Nephron (organoid): Measurements from ENCODE around the gene ATP13A2.

ENCODE experiments used
- H3K27ac Mint-ChIP-seq, 3 experiments: 2 replicates each; pipeline ENCODE4 v1.8.0; 2020; ENCODE audit warnings: mixed read lengths in 3 of 3, mild to moderate bottlenecking in 2 of 3, moderate library complexity in 1 of 3
- H3K27me3 Mint-ChIP-seq: 2 replicates; pipeline ENCODE4 v1.8.0; 2021; ENCODE audit warnings: low read depth, mild to moderate bottlenecking, moderate library complexity, mixed read lengths
- H3K36me3 Mint-ChIP-seq: 2 replicates; pipeline ENCODE4 v1.8.0; 2020; ENCODE audit warnings: low read depth, mixed read lengths
- H3K4me1 Mint-ChIP-seq: 2 replicates; pipeline ENCODE4 v1.8.0; 2020; ENCODE audit warnings: mixed read lengths
- H3K4me3 Mint-ChIP-seq, 3 experiments: 2 replicates each; pipeline ENCODE4 v1.8.0; 2020; ENCODE audit warnings: mild to moderate bottlenecking in 3 of 3, mixed read lengths in 3 of 3, moderate library complexity in 2 of 3
- H3K9me3 Mint-ChIP-seq: 2 replicates; pipeline ENCODE4 v1.8.0; 2020; ENCODE audit warnings: mixed read lengths
- TF ChIP-seq, protein P1 (sequence below), 3 experiments: fragments of 200-600 bp; sonication (generic); IDR thresholded peaks; one replicate each; pipeline ENCODE4 v1.5.0; 2021; ENCODE audit warnings: antibody characterized with exemption in 3 of 3; ENCODE audit not compliant: unreplicated experiment in 3 of 3

Gene ATP13A2

DNA sequence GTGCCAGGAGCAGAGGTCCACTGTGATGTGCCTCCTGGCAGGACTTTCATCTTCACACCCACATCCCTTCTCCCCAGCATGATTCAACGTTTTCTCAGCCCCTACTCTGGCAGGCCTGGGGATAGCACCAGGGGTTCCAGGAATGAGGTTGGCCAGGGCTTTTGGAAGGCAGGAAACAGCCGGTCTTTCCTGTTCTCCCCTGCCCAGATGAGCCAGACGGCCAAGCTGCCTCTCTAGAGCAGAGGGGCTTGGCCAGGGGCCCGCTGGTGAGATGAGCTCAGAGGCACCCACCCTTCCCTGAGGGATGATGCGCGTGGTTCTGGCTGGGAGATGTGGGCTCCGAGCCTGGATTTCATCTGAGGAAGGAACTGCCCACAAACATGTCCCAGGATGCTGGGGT, 27.0 kb downstream of the ATP13A2 start:
- peaks cover 28% of the 10 kb centered on the region for H3K4me1 Mint-ChIP-seq
- no peaks in the 10 kb centered on the region for H3K9me3 Mint-ChIP-seq

DNA sequence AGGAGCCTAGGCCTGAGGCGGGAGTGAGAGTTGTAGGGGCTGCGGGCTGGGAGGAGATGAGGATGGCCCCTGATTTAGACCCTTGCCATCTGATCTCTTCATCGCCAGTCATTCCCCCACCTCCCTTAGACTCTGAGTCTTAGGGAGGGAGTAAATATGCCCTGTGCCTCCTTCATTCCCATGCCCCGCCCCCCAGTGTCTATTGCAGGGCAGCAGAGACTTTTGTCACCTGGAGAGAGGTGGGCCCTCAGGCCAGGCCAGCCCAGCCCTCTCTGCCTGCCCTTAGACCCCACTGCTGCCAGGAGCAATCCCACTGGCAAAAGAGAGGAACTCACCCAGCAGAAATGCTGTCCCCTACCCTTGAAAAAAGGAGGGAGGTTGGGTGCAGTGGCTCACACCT, 28.1 kb downstream of the ATP13A2 start:
- peak overlapping the region; percentile 79 to 92 (median 84) for H3K27ac Mint-ChIP-seq
- H3K9me3 Mint-ChIP-seq: no peaks in the 10 kb centered on the region
- TF ChIP-seq, protein P1, sequence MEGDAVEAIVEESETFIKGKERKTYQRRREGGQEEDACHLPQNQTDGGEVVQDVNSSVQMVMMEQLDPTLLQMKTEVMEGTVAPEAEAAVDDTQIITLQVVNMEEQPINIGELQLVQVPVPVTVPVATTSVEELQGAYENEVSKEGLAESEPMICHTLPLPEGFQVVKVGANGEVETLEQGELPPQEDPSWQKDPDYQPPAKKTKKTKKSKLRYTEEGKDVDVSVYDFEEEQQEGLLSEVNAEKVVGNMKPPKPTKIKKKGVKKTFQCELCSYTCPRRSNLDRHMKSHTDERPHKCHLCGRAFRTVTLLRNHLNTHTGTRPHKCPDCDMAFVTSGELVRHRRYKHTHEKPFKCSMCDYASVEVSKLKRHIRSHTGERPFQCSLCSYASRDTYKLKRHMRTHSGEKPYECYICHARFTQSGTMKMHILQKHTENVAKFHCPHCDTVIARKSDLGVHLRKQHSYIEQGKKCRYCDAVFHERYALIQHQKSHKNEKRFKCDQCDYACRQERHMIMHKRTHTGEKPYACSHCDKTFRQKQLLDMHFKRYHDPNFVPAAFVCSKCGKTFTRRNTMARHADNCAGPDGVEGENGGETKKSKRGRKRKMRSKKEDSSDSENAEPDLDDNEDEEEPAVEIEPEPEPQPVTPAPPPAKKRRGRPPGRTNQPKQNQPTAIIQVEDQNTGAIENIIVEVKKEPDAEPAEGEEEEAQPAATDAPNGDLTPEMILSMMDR (IDR thresholded peaks at IDR 0.05; ENCODE audit: unreplicated experiment in 3 of 3): no peak
- H3K4me3 Mint-ChIP-seq: peak overlapping the region; percentile 68 to 77 (median 73)
- H3K4me1 Mint-ChIP-seq: peaks cover 28% of the 10 kb centered on the region
- no peaks in the 10 kb centered on the region for H3K36me3 Mint-ChIP-seq
- H3K27me3 Mint-ChIP-seq: peaks cover 13% of the 10 kb centered on the region

More for the DNA sequence above, 27.0 kb downstream of the ATP13A2 start:
- Mint-ChIP-seq H3K27ac (peak overlapping the region in 2 of 3 experiments; percentile 55 to 89), H3K36me3 (no peaks in the 10 kb centered on the region), H3K27me3 (peaks cover 13% of the 10 kb centered on the region), H3K4me3 (peak overlapping the region in 1 of 3 experiments; percentile 62)
- TF ChIP-seq, protein P1 (IDR thresholded peaks at IDR 0.05; ENCODE audit: unreplicated experiment in 3 of 3): no peak

DNA sequence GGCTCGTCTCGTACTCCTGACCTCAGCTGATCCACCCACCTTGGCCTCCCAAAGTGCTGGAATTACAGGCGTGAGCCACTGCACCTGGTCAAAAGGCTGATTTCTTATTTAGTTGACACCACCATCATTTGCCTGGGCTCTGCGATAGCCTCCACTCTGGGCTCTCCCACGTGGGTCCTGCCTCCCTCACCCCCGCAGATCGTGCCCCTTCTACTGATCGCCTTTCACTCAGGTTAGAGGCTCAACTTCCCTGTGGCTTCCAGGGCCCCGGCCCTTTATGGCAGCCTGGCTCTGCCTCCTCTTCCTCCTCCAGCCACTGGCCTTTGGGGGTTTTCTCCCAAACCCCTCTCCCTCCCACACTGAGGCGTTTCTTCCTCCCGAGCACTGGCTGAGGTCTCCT, 28.8 kb downstream of the ATP13A2 start:
- Mint-ChIP-seq H3K4me3 (peak overlapping the region; percentile 68 to 77 (median 73)), H3K9me3 (no peaks in the 10 kb centered on the region), H3K4me1 (peaks cover 30% of the 10 kb centered on the region), H3K27me3 (peaks cover 13% of the 10 kb centered on the region), H3K27ac (peak overlapping the region; percentile 79 to 92 (median 84)), H3K36me3 (no peaks in the 10 kb centered on the region)
- TF ChIP-seq, protein P1 (IDR thresholded peaks at IDR 0.05; ENCODE audit: unreplicated experiment in 3 of 3): no peak

DNA sequence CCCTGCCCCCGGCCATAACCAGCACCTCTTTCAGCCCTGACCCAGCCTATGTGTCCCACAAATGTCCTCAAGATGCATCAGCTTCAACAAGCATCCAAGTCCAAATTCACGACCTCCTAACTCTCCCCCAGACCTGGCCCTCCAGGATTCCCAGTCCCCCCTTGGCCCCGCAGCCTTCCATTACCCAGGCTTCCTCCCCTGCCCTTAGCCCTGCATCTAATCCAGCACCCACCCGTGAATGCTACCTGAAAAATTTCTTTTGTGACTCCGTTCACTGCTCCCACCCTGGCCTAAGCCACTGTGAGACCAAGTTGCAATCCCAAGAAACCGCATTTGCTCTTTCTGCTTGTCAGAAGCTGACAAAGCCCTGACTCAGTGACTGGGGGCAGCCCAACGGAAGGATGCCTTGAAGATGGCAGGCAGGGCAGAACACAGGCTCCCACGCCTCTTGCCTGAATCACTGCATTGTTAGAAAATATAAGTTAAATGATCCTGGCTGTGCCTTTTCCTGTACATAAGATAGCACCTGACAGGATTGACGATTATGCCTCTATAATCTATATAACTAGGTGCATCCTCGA, 30.4 kb downstream of the ATP13A2 start:
- H3K27me3 Mint-ChIP-seq: peaks cover 13% of the 10 kb centered on the region
- peak overlapping the region; percentile 88 to 98 (median 92) for H3K27ac Mint-ChIP-seq
- TF ChIP-seq, protein P1 (IDR thresholded peaks at IDR 0.05; ENCODE audit: unreplicated experiment in 3 of 3): no peak
- peaks cover 42% of the 10 kb centered on the region for H3K4me1 Mint-ChIP-seq
- no peaks in the 10 kb centered on the region for H3K9me3 Mint-ChIP-seq
- peaks cover 4% of the 10 kb centered on the region for H3K36me3 Mint-ChIP-seq
- H3K4me3 Mint-ChIP-seq: peak overlapping the region; percentile 93

DNA sequence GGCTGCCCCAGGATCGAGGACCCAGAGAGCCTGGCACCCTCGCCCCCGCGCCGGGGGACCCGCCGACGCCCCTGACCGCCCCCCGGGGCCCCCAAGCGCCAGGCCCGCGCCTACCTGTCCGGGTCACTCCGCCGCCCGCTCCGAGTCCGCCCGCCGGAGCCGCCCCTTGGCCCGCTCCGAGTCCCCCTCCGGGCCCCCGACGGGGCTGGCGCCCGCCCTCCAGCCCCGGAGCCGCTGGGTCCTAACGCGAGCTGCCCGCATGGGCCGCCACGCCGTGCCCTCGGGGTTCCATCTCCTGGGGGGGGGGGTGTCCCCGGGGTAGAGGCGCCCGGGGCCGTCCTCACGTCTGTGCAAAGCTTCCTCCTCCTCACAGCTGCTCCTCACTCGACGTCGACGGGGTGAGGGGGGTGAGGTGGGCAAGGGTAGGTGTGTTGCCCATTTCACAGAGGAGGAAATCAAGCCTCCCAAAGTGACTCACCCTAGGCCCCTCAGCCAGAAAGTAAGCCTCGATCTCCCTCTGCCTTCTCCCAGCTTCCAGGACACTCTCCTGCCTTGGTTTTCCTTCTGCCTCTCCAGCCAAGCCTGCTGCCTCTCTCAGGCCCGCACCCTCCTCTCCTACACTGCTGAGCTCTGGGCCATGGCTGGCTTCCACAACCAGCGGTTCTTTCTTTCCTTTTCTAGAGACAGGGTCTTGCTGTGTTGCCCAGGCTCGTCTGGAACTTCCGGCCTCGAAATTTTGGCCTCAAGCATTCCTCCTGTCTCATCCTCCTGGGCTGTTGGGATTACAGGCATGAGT, 31.1 kb downstream of the ATP13A2 start, which contains the start of gene MFAP2:
Gene MFAP2 (minus strand): TSS at position 148 of the 796 bp plus-strand sequence. CDS start 2,347 bp downstream, outside the sequence.
- peak within 1 kb of the TSS; percentile 93 for H3K4me3 Mint-ChIP-seq
- H3K27ac Mint-ChIP-seq: peak within 1 kb of the TSS; percentile 88 to 98 (median 92)
- TF ChIP-seq, protein P1 (IDR thresholded peaks at IDR 0.05; ENCODE audit: unreplicated experiment in 3 of 3): no peak
- H3K9me3 Mint-ChIP-seq: no peaks in the 10 kb centered on the region
- H3K36me3 Mint-ChIP-seq: peaks cover 8% of the 10 kb centered on the region
- H3K27me3 Mint-ChIP-seq: peaks cover 13% of the 10 kb centered on the region
- peaks cover 46% of the 10 kb centered on the region for H3K4me1 Mint-ChIP-seq
